ENCODE results near the gene DGKI. TPM values are rescaled to one million over a fixed set of nuclear protein-coding genes. Genes with fewer than 3 reads are reported as not detected.

DGKI gene
- total and polyA plus RNA-seq, 8 donors = under 0.01 to 5.1 (median 0.20) TPM; not detected in 3

- H3K4me3 ChIP-seq = no peak overlapping the region
- no peak for TF ChIP-seq CTCF (IDR thresholded peaks at IDR 0.05)
- no peak for TF ChIP-seq EP300 (IDR thresholded peaks at IDR 0.05)
- TF ChIP-seq POLR2AphosphoS5 (IDR thresholded peaks at IDR 0.05) = no peak
- TF ChIP-seq POLR2A (IDR thresholded peaks at IDR 0.05) = no peak
- no peaks in the 10 kb centered on the region for H3K4me1 ChIP-seq
- no peaks in the 10 kb centered on the region for H3K27me3 ChIP-seq
- H3K9me3 ChIP-seq = no peaks in the 10 kb centered on the region
- intact Hi-C loops (cut with DNase I; ENCODE audit: low total_unique reads) = no loop called here
- DNase-seq = no peak
- H3K36me3 ChIP-seq = no peaks in the 10 kb centered on the region
- H3K27ac ChIP-seq = no peak overlapping the region
These were observed 74.0 kb downstream of the DGKI start for GRCh38 chr7:137772748-137773147.

GRCh38 chr7:137772316-137772715, 74.5 kb downstream of the DGKI start:
- Histone ChIP-seq H3K27me3 (no peaks in the 10 kb centered on the region), H3K36me3 (no peaks in the 10 kb centered on the region), H3K27ac (no peak overlapping the region), H3K9me3 (no peaks in the 10 kb centered on the region), H3K4me3 (no peak overlapping the region), H3K4me1 (no peaks in the 10 kb centered on the region)
- TF ChIP-seq POLR2AphosphoS5 (IDR thresholded peaks at IDR 0.05) = no peak
- TF ChIP-seq CTCF (IDR thresholded peaks at IDR 0.05) = no peak
- TF ChIP-seq POLR2A (IDR thresholded peaks at IDR 0.05) = no peak
- TF ChIP-seq EP300 (IDR thresholded peaks at IDR 0.05) = no peak
- intact Hi-C loops (cut with DNase I; ENCODE audit: low total_unique reads) = no loop called here
- DNase-seq = no peak
- WGBS, 5 donors = 71 to 93% (median 79%) methylated on average over 3 of the region's 3 CpGs

GRCh38 chr7:137771679-137772078, 75.1 kb downstream of the DGKI start:
- TF ChIP-seq CTCF (IDR thresholded peaks at IDR 0.05) (no peak), POLR2AphosphoS5 (IDR thresholded peaks at IDR 0.05) (no peak), EP300 (IDR thresholded peaks at IDR 0.05) (no peak), POLR2A (IDR thresholded peaks at IDR 0.05) (no peak)
- Histone ChIP-seq H3K27me3 (no peaks in the 10 kb centered on the region), H3K9me3 (no peaks in the 10 kb centered on the region), H3K36me3 (no peaks in the 10 kb centered on the region), H3K4me1 (no peaks in the 10 kb centered on the region), H3K4me3 (no peak overlapping the region), H3K27ac (no peak overlapping the region)
- no peak for DNase-seq
- intact Hi-C loops (cut with DNase I; ENCODE audit: low total_unique reads) = no loop called here
- WGBS, 5 donors = 72 to 79% (median 74%) methylated on average over 7 of the region's 7 CpGs

- Histone ChIP-seq H3K27ac (no peak overlapping the region), H3K27me3 (no peaks in the 10 kb centered on the region), H3K9me3 (no peaks in the 10 kb centered on the region), H3K36me3 (no peaks in the 10 kb centered on the region), H3K4me1 (no peaks in the 10 kb centered on the region), H3K4me3 (no peak overlapping the region)
- TF ChIP-seq POLR2A (IDR thresholded peaks at IDR 0.05) (no peak), CTCF (IDR thresholded peaks at IDR 0.05) (no peak), EP300 (IDR thresholded peaks at IDR 0.05) (no peak), POLR2AphosphoS5 (IDR thresholded peaks at IDR 0.05) (no peak)
- DNase-seq = no peak
- WGBS, 5 donors = 94 to 98% (median 96%) methylated on average over 5 of the region's 5 CpGs
- intact Hi-C loops (cut with DNase I; ENCODE audit: low total_unique reads) = no loop called here
These were observed 75.5 kb downstream of the DGKI start for GRCh38 chr7:137771273-137771672.

Data from stomach (tissue), 9 donors.